ENCODE measurements around the gene ST8SIA6.
A peak's percentile ranks its signal among the peaks of the same experiment; 100 is the strongest.

Gene ST8SIA6

DNA sequence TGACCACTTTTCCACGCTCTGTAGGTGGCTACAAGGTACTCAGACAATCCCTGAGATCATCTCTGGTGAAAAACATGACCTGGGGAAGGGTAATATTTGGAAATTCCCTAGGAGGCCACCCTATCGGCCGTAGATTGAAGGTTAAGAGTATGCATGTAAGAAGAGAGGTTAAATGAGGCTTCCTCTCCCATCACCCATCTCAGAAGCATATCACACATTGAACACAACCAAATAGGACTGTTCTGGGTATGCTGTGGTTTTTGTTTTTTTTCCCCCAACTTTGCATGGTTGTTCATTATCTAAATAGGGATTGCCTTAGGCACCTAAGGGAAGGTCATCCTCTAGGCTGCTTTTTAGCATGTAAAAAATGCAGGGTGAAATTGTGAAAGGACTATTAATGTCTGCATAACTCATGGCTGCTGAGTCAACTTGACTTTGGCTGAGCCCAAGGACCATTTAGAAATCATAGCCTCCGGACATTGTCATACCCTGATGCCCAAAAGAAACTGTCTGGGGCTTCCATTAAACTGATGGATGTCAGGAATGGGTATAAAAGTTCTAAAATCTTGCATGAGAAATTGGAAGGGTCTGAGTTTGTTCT lies 24.7 kb upstream of the ST8SIA6 start:
- FAIRE-seq (no peak), DNase-seq (ENCODE audit: insufficient read length, low spot score) (no peak)
- TF ChIP-seq TAF1 (IDR thresholded peaks at IDR 0.05; ENCODE audit: low read depth, low read length) (no peak), POLR2A (IDR thresholded peaks at IDR 0.05; ENCODE audit: low read depth, low read length) (no peak), POLR2AphosphoS5 (IDR thresholded peaks at IDR 0.05; ENCODE audit: low read depth, low read length) (no peak), PAX5 (IDR thresholded peaks at IDR 0.05; ENCODE audit: insufficient read depth, low read length, severe bottlenecking) (no peak), POU2F2 (IDR thresholded peaks at IDR 0.05; ENCODE audit: low read depth, low read length) (no peak), SPI1 (IDR thresholded peaks at IDR 0.05; ENCODE audit: low read depth, low read length) (no peak)

DNA sequence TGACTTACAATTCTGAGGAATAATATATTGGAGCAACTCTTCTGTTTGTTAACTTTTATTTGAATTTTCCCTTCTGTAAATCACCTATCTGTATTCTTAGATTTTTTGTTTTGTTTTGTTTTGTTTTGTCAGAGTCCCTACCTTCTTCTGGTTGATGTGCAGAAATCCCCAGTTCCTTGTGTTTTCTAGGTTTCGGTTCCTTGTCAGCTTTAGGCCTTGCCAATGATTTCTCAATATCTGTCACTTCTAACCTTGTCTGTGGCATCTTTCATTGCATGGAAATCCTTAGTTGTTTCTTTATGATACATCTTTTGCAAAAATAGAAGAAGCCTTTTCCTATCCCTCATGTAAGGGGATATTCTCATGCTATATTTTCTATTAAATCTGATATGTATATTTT lies 21.7 kb upstream of the ST8SIA6 start:
- DNase-seq (ENCODE audit: insufficient read length, low spot score) (no peak), FAIRE-seq (no peak)
- TF ChIP-seq POLR2AphosphoS5 (IDR thresholded peaks at IDR 0.05; ENCODE audit: low read depth, low read length) (no peak), SPI1 (IDR thresholded peaks at IDR 0.05; ENCODE audit: low read depth, low read length) (peak; percentile 73)

DNA sequence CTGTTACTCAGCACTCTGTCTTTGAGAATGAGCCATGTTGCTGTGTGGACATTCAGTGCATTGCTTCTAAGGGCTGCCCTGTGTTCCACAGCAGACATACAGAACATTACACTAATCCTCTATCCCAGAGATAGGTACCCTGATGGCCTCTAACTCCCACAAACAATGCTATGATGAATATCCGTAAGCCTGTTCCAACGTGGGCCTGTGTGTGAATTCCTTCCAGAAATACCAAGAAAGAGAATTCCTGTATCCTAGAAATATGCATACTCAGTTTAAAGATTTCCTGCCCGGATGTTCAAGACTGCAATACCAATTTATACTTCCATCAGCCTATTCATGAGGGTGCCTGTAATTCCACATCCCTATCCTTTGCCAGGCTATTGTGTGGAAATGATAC lies 21.3 kb upstream of the ST8SIA6 start:
- DNase-seq (ENCODE audit: insufficient read length, low spot score) (no peak), FAIRE-seq (peak; percentile 9)
- TF ChIP-seq POLR2A (IDR thresholded peaks at IDR 0.05; ENCODE audit: low read depth, low read length) (no peak), SPI1 (IDR thresholded peaks at IDR 0.05; ENCODE audit: low read depth, low read length) (no peak), POU2F2 (IDR thresholded peaks at IDR 0.05; ENCODE audit: low read depth, low read length) (no peak), POLR2AphosphoS5 (IDR thresholded peaks at IDR 0.05; ENCODE audit: low read depth, low read length) (no peak), PAX5 (IDR thresholded peaks at IDR 0.05; ENCODE audit: insufficient read depth, low read length, severe bottlenecking) (no peak), TAF1 (IDR thresholded peaks at IDR 0.05; ENCODE audit: low read depth, low read length) (no peak)

DNA sequence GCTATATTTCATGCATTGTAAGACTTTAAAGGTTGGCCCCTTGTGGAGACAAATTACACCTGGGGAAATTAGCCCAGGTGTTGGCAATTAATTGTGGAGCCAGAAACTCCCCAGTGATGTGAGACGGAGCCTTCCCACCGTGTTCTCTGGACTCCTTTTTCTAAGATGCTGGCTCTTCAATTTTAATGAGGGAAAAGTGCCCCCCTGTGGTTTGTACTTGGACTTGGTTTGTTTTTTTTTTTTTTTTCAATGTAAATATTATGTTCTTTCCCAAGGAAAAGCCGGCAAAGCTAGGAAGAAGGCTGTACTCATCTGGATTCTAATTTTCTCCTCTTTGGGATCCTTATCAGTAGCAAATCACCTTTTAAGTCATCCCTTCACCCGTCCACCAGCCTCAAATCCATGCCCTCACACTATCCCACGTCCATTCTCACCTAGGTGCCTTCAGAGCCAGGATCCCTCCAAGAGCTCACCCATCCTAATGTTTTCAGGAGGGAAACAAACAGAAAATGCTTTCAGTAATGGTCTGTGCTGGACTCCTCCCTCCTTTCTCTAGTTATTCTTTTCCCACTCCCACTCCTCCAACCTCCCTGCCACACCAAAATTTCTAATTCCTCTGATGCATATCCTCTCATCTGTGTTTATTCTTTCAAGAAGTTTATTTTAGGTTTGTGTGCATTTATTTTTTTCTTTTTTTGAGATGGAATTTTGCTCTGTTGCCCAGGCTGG lies 20.4 kb upstream of the ST8SIA6 start:
- FAIRE-seq (no peak), DNase-seq (ENCODE audit: insufficient read length, low spot score) (no peak)
- no peak for TF ChIP-seq TAF1 (IDR thresholded peaks at IDR 0.05; ENCODE audit: low read depth, low read length)
- no peak for TF ChIP-seq PAX5 (IDR thresholded peaks at IDR 0.05; ENCODE audit: insufficient read depth, low read length, severe bottlenecking)
- TF ChIP-seq POU2F2 (IDR thresholded peaks at IDR 0.05; ENCODE audit: low read depth, low read length): no peak
- TF ChIP-seq POLR2A (IDR thresholded peaks at IDR 0.05; ENCODE audit: low read depth, low read length): no peak
- no peak for TF ChIP-seq POLR2AphosphoS5 (IDR thresholded peaks at IDR 0.05; ENCODE audit: low read depth, low read length)
- no peak for TF ChIP-seq SPI1 (IDR thresholded peaks at IDR 0.05; ENCODE audit: low read depth, low read length)

DNA sequence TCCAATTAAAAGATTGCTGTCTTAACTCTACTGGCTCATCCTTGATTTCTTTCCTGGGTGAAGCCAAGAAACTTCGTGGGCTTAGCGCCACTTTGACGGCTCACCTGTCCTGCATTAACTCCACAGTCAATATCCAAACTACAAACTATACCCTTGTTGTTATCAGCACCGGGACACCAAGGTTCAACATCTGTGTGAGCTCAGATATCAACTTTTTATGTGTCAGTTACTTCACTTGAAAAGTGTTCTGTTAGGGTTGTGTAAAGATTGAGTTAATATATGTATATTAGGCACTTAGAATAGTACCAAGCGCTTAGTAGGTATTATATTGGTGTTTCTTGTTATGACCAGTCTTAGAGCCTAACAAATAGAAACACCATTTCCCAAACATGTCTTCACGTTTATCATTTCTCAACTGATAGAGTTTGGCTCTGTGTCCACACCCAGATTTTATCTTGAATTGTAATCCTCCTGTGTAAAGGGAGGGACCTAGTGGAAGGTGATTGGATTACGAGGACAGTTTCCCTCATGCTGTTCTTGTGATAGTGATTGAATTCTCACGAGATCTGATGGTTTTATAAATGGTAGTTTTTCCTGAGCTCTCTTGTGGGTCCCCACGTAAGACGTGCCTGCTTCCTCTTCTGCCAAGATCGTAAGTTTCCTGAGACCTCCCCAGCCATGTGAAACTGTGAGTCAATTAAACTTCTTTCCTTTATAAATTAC lies 19.0 kb upstream of the ST8SIA6 start:
- DNase-seq (ENCODE audit: insufficient read length, low spot score) (no peak), FAIRE-seq (no peak)
- TF ChIP-seq POLR2A (IDR thresholded peaks at IDR 0.05; ENCODE audit: low read depth, low read length) (no peak), POU2F2 (IDR thresholded peaks at IDR 0.05; ENCODE audit: low read depth, low read length) (no peak), PAX5 (IDR thresholded peaks at IDR 0.05; ENCODE audit: insufficient read depth, low read length, severe bottlenecking) (no peak), SPI1 (IDR thresholded peaks at IDR 0.05; ENCODE audit: low read depth, low read length) (no peak), POLR2AphosphoS5 (IDR thresholded peaks at IDR 0.05; ENCODE audit: low read depth, low read length) (no peak), TAF1 (IDR thresholded peaks at IDR 0.05; ENCODE audit: low read depth, low read length) (no peak)

DNA sequence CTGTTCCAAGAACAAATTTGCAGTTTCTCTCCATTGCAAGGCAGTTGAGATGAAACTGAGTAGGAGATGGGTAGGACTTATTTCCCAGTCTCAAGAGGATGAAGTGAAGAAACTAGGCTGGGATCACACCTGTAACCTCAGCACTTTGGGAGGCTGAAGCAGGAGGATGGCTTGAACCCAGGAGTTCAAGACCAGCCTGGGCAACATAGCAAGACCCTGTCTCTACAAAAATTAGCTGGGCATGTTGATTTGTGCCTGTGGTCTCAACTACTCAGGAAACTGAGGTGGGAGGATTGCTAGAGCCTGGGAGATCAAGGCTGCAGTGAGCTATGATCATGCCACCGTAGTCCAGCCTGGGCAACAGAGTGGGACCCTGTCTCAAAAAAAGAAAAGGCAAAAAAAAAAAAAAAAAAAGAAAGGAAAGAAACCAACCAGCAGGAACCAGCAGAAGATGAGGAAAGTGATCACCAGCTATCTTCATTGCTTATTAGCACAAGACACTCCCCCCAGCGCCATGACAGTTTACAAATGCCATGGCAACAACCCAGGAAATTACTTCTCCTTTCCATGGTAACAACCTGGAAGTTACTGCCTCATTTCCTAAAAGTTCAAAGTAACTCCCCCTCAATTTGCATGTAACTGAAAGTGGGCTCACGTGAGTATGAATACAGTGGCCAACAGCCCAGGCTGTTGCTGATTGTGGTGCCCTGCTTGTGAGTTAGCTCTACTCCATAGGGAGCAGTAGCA lies 18.3 kb upstream of the ST8SIA6 start:
- no peak for TF ChIP-seq POLR2A (IDR thresholded peaks at IDR 0.05; ENCODE audit: low read depth, low read length)
- no peak for TF ChIP-seq PAX5 (IDR thresholded peaks at IDR 0.05; ENCODE audit: insufficient read depth, low read length, severe bottlenecking)
- no peak for TF ChIP-seq SPI1 (IDR thresholded peaks at IDR 0.05; ENCODE audit: low read depth, low read length)
- TF ChIP-seq POU2F2 (IDR thresholded peaks at IDR 0.05; ENCODE audit: low read depth, low read length): no peak
- no peak for TF ChIP-seq POLR2AphosphoS5 (IDR thresholded peaks at IDR 0.05; ENCODE audit: low read depth, low read length)
- no peak for TF ChIP-seq TAF1 (IDR thresholded peaks at IDR 0.05; ENCODE audit: low read depth, low read length)
- no peak for DNase-seq (ENCODE audit: insufficient read length, low spot score)
- no peak for FAIRE-seq

DNA sequence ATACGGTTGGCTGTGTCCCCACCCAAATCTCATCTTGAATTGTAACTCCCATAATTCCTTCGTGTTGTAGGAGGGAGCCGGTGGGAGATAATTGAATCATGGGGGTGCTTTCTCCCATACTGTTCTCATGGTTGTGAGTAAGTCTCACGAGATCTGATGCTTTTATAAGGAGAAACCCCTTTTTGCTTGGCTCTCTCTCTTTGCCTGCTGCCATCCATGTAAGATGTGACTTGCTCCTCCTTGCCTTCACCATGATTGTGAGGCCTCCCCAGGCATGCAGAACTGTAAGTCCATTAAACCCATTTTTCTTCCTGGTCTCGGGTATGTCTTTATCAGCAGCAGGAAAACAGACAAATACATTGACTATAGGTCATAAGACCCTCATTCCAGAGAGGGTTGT lies 15.9 kb upstream of the ST8SIA6 start:
- TF ChIP-seq TAF1 (IDR thresholded peaks at IDR 0.05; ENCODE audit: low read depth, low read length) (no peak), POLR2A (IDR thresholded peaks at IDR 0.05; ENCODE audit: low read depth, low read length) (no peak), SPI1 (IDR thresholded peaks at IDR 0.05; ENCODE audit: low read depth, low read length) (no peak), PAX5 (IDR thresholded peaks at IDR 0.05; ENCODE audit: insufficient read depth, low read length, severe bottlenecking) (no peak), POLR2AphosphoS5 (IDR thresholded peaks at IDR 0.05; ENCODE audit: low read depth, low read length) (no peak), POU2F2 (IDR thresholded peaks at IDR 0.05; ENCODE audit: low read depth, low read length) (no peak)
- DNase-seq (ENCODE audit: insufficient read length, low spot score): no peak
- no peak for FAIRE-seq

DNA sequence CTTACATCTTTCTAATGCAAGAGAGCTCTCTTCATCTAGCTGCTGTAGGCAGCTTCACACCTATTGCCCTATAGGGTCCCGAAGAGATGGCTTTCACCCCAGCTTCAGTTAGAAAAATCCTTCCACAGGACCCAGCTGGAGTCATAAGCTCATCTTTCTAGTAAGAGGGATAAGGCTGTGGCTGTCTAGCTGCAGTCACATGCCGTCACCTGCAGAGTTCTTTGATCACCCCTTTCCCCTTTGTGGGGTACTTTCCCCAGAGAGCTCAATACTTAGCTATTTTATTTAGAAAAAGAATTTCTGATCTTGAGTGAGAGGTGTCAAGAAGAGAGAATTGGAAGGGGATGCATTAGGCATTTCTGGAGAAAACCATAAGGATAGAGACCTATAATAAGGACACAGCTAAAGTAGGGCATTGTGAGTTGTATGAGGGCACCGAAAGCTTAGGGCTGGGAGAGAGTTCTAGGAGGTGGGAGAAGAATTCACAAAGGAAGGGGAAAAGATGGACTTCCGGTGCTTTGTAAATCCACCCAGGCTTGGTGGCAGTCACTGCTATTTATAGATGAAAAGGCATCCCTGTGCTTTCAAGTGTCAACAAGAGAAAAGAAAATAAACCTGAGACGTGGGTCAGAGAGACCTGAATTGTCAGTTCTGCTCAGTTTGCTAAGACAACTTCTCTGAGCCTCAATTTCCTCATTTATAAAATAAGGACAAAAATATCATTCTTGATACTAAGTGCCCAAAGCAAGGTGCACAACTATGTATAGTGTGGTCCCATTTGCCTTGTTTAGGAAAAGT lies 11.1 kb upstream of the ST8SIA6 start:
- TF ChIP-seq POLR2A (IDR thresholded peaks at IDR 0.05; ENCODE audit: low read depth, low read length): no peak
- TF ChIP-seq SPI1 (IDR thresholded peaks at IDR 0.05; ENCODE audit: low read depth, low read length): no peak
- no peak for TF ChIP-seq POU2F2 (IDR thresholded peaks at IDR 0.05; ENCODE audit: low read depth, low read length)
- TF ChIP-seq POLR2AphosphoS5 (IDR thresholded peaks at IDR 0.05; ENCODE audit: low read depth, low read length): no peak
- DNase-seq (ENCODE audit: insufficient read length, low spot score) (no peak), FAIRE-seq (no peak)
